IMR-90 (cell line): ENCODE data around the gene LIPM. TPM values are rescaled to one million over a fixed set of nuclear protein-coding genes. Genes with fewer than 3 reads are reported as not detected.
A peak's percentile ranks its signal among the peaks of the same experiment; 100 is the strongest.

Experiments used
- ATAC-seq: fragments of 200-7000 bp; cut with Tn5 transposase; 2 replicates; pipeline ENCODE4 v1.9.1; 2020; ENCODE audit warnings: low read depth, mild to moderate bottlenecking, moderate library complexity
- BruUV-seq: library from RNA; stranded (reverse); fragments of 400-500 nt; replicated peaks from 2 replicates; lab custom pipeline; 2021; lab: Mats Ljungman, UMichigan
- CTCF ChIA-PET: fragments of 300-600 bp; formaldehyde crosslinking; extraction: SDS; loops from one replicate; lab custom pipeline; 2021; ENCODE audit warnings: antibody characterized with exemption; lab: Yijun Ruan, JAX
- POLR2A ChIA-PET: fragments of 300-600 bp; sonication (Branson Sonifier 250); formaldehyde crosslinking; loops from one replicate; lab custom pipeline; 2022; ENCODE audit warnings: antibody characterized with exemption; ENCODE audit not compliant: unreplicated experiment; lab: Charles Lee
- DNase-seq: peaks from one replicate; pipeline ENCODE4 v3.0.0; 2013
- H2AFZ ChIP-seq: replicated peaks from 2 replicates; pipeline ENCODE3; 2013; ENCODE audit warnings: low read length, mild to moderate bottlenecking; ENCODE audit not compliant: poor library complexity
- H2AK5ac ChIP-seq: 2 replicates; pipeline ENCODE4 v1.6.1; 2013; ENCODE audit warnings: low read depth, low read length, inconsistent platforms
- H2AK9ac ChIP-seq: replicated peaks from 2 replicates; pipeline ENCODE3; 2013; ENCODE audit warnings: mild to moderate bottlenecking, low read depth, low read length, moderate library complexity; ENCODE audit not compliant: poor library complexity
- H2BK120ac ChIP-seq: 2 replicates; pipeline ENCODE4 v1.6.1; 2013; ENCODE audit warnings: low read depth, low read length, inconsistent platforms
- H2BK15ac ChIP-seq: 3 replicates; pipeline ENCODE4 v1.6.1; 2013; ENCODE audit warnings: low read depth, low read length, inconsistent platforms
- H2BK20ac ChIP-seq: 2 replicates; pipeline ENCODE4 v1.6.1; 2013; ENCODE audit warnings: low read depth, mild to moderate bottlenecking, inconsistent platforms, low read length, moderate library complexity
- H2BK5ac ChIP-seq: 2 replicates; pipeline ENCODE4 v1.6.1; 2013; ENCODE audit warnings: mild to moderate bottlenecking, low read depth, low read length, inconsistent platforms; ENCODE audit not compliant: poor library complexity, severe bottlenecking
- H3K14ac ChIP-seq: replicated peaks from 2 replicates; pipeline ENCODE4 v1.6.1; 2013; ENCODE audit warnings: low read depth, low read length, inconsistent platforms
- H3K18ac ChIP-seq: 2 replicates; pipeline ENCODE4 v1.6.1; 2013; ENCODE audit warnings: low read depth, low read length, control low read depth
- H3K23ac ChIP-seq: 2 replicates; pipeline ENCODE4 v1.6.1; 2013; ENCODE audit warnings: low read depth, low read length, inconsistent platforms
- H3K27ac ChIP-seq: 2 replicates; pipeline ENCODE4 v1.5.1; 2013; ENCODE audit warnings: mild to moderate bottlenecking, control low read depth, low read length; ENCODE audit not compliant: insufficient read depth
- H3K27me3 ChIP-seq: 2 replicates; pipeline ENCODE4 v1.6.1; 2013; ENCODE audit warnings: low read length; ENCODE audit not compliant: control insufficient read depth, insufficient read depth
- H3K36me3 ChIP-seq: 2 replicates; pipeline ENCODE4 v1.6.1; 2013; ENCODE audit warnings: low read length, mixed read lengths; ENCODE audit not compliant: control insufficient read depth, insufficient read depth
- H3K4ac ChIP-seq: 2 replicates; pipeline ENCODE4 v1.6.1; 2013; ENCODE audit warnings: low read depth, low read length, inconsistent platforms
- H3K4me1 ChIP-seq: 2 replicates; pipeline ENCODE4 v1.6.1; 2013; ENCODE audit warnings: low read length, mixed read lengths; ENCODE audit not compliant: control insufficient read depth, insufficient read depth
- H3K4me2 ChIP-seq: 2 replicates; pipeline ENCODE4 v1.6.1; 2013; ENCODE audit warnings: low read depth, mild to moderate bottlenecking, control low read depth, low read length, moderate library complexity
- H3K4me3 ChIP-seq: 2 replicates; pipeline ENCODE4 v1.5.1; 2013; ENCODE audit warnings: low read depth, mild to moderate bottlenecking, control low read depth, low read length, moderate library complexity; ENCODE audit not compliant: insufficient read depth
- H3K56ac ChIP-seq: 2 replicates; pipeline ENCODE4 v1.6.1; 2013; ENCODE audit warnings: low read length, inconsistent platforms; ENCODE audit not compliant: insufficient read depth; ENCODE audit errors: extremely low read depth
- H3K79me1 ChIP-seq, 2 experiments: 2 replicates each; pipeline ENCODE4 v1.6.1; 2013; ENCODE audit warnings: low read length in 2 of 2, inconsistent platforms in 1 of 2, low read depth in 1 of 2
- H3K9ac ChIP-seq: 2 replicates; pipeline ENCODE4 v1.6.1; 2013; ENCODE audit warnings: low read depth, low read length, control low read depth
- H3K9me1 ChIP-seq: 2 replicates; pipeline ENCODE4 v1.6.1; 2013; ENCODE audit warnings: low read length, inconsistent platforms; ENCODE audit not compliant: insufficient read depth
- H3K9me3 ChIP-seq: 2 replicates; pipeline ENCODE4 v1.6.1; 2013; ENCODE audit warnings: low read length; ENCODE audit not compliant: control insufficient read depth, insufficient read depth
- H4K20me1 ChIP-seq: 2 replicates; pipeline ENCODE4 v1.6.1; 2013; ENCODE audit warnings: low read length, inconsistent platforms; ENCODE audit not compliant: insufficient read depth
- H4K5ac ChIP-seq: 2 replicates; pipeline ENCODE4 v1.6.1; 2013; ENCODE audit warnings: mild to moderate bottlenecking, low read depth, low read length, control low read depth
- H4K8ac ChIP-seq, 2 experiments: 2 replicates each; pipeline ENCODE4 v1.6.1; 2013; ENCODE audit warnings: low read depth in 2 of 2, low read length in 2 of 2, control low read depth in 1 of 2, inconsistent platforms in 1 of 2
- H4K91ac ChIP-seq: 2 replicates; pipeline ENCODE4 v1.6.1; 2013; ENCODE audit warnings: low read depth, low read length, inconsistent platforms; ENCODE audit not compliant: insufficient read depth
- CEBPB ChIP-seq: IDR thresholded peaks from 2 replicates; pipeline ENCODE4 v1.6.1; 2012; ENCODE audit warnings: low read depth, low read length, improper control_type of control experiment
- CHD1 ChIP-seq: IDR thresholded peaks from 2 replicates; pipeline ENCODE4 v1.6.1; 2012; ENCODE audit warnings: low read depth, low read length, improper control_type of control experiment
- FOS ChIP-seq: fragments of 150-350 bp; IDR thresholded peaks from 2 replicates; pipeline ENCODE4 v1.6.1; 2016; ENCODE audit warnings: low read depth, low read length
- MAFK ChIP-seq: IDR thresholded peaks from 2 replicates; pipeline ENCODE4 v1.6.1; 2012; ENCODE audit warnings: low read depth, low read length, improper control_type of control experiment
- MAZ ChIP-seq: IDR thresholded peaks from 2 replicates; pipeline ENCODE4 v1.6.1; 2012; ENCODE audit warnings: low read depth, mild to moderate bottlenecking, low read length, improper control_type of control experiment, moderate library complexity, borderline replicate concordance
- POLR2A ChIP-seq: IDR thresholded peaks from 2 replicates; pipeline ENCODE4 v1.6.1; 2012; ENCODE audit warnings: mild to moderate bottlenecking, low read depth, low read length
- RAD21 ChIP-seq: IDR thresholded peaks from 2 replicates; pipeline ENCODE4 v1.6.1; 2012; ENCODE audit warnings: low read length, improper control_type of control experiment
- RCOR1 ChIP-seq: IDR thresholded peaks from 2 replicates; pipeline ENCODE4 v1.6.1; 2012; ENCODE audit warnings: mild to moderate bottlenecking, low read length, improper control_type of control experiment; ENCODE audit not compliant: insufficient replicate concordance
- dilution Hi-C: fragments of 300-500 bp; cut with HindIII; formaldehyde crosslinking; loops from one replicate; pipeline ENCODE4 v1.14.3; 2018; ENCODE audit warnings: low sequenced_read_pairs; ENCODE audit not compliant: unreplicated experiment
- in situ Hi-C: fragments of 300-500 bp; cut with MboI; formaldehyde crosslinking; loops from 3 replicates; pipeline ENCODE4 v1.14.3; 2019; ENCODE audit warnings: low sequenced_read_pairs, inconsistent platforms, mixed read lengths
- intact Hi-C: fragments of 100-400 bp; cut with micrococcal nuclease; formaldehyde crosslinking; loops from 2 replicates; pipeline ENCODE4 v1.10.0; 2022
- polyA plus RNA-seq, 3 experiments: library from polyadenylated mRNA; depleted of rRNA; stranded (reverse); fragments of >200 nt; gene quantifications; 2 replicates each; pipeline ENCODE4 v1.2.3, GENCODE V29; 2012; ENCODE audit warnings: low replicate concordance in 1 of 3
- total RNA-seq: library from RNA; depleted of rRNA; stranded (reverse); fragments of >200 nt; gene quantifications from 2 replicates; pipeline ENCODE4 v1.2.3, GENCODE V29; 2012; rRNA removed
- TF ChIP-seq, protein P1 (sequence below): fragments of 150-350 bp; IDR thresholded peaks from 2 replicates; pipeline ENCODE4 v1.6.1; 2016; ENCODE audit warnings: low read depth, mild to moderate bottlenecking, low read length, moderate library complexity, borderline replicate concordance

Gene LIPM
- total and polyA plus RNA-seq, 2 of the 4 experiments (the other 2 are of a cell fraction): not detected

GRCh38 chr10:88870089-88870488 is 67.6 kb downstream of the LIPM start:
- ChIA-PET CTCF (interaction anchor here (1.1 kb wide), 1 partner anchor 63 kb away, joined by 4 read pairs; no protein-coding TSS in a partner anchor), POLR2A (no interaction called here)
- H3K9me1 ChIP-seq: no peaks in the 10 kb centered on the region
- no TSS peak for BruUV-seq
- no peak overlapping the region for H3K27ac ChIP-seq
- H4K91ac ChIP-seq: no peak overlapping the region
- ATAC-seq (no peak), DNase-seq (no peak)
- no peaks in the 10 kb centered on the region for H3K27me3 ChIP-seq
- H4K20me1 ChIP-seq: no peaks in the 10 kb centered on the region
- H3K79me1 ChIP-seq: no peaks in the 10 kb centered on the region
- no peak overlapping the region for H3K18ac ChIP-seq
- no peak overlapping the region for H2BK120ac ChIP-seq
- no peaks in the 10 kb centered on the region for H3K4me1 ChIP-seq
- H3K56ac ChIP-seq: no peak overlapping the region
- no peak overlapping the region for H2AFZ ChIP-seq
- no peaks in the 10 kb centered on the region for H3K9me3 ChIP-seq
- peak overlapping the region; percentile 4; the same call in 1 of the 2 replicates for H4K5ac ChIP-seq
- TF ChIP-seq RAD21: no peak
- TF ChIP-seq, protein P1, sequence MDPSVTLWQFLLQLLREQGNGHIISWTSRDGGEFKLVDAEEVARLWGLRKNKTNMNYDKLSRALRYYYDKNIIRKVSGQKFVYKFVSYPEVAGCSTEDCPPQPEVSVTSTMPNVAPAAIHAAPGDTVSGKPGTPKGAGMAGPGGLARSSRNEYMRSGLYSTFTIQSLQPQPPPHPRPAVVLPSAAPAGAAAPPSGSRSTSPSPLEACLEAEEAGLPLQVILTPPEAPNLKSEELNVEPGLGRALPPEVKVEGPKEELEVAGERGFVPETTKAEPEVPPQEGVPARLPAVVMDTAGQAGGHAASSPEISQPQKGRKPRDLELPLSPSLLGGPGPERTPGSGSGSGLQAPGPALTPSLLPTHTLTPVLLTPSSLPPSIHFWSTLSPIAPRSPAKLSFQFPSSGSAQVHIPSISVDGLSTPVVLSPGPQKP: no peak
- no peak for TF ChIP-seq MAFK
- TF ChIP-seq FOS: no peak
- TF ChIP-seq CHD1: no peak
- TF ChIP-seq CEBPB: no peak
- no peak for TF ChIP-seq MAZ
- TF ChIP-seq RCOR1: no peak
- TF ChIP-seq POLR2A: no peak
- H3K4me2 ChIP-seq: peak overlapping the region; percentile 22
- H2BK5ac ChIP-seq: peak overlapping the region; percentile 5
- H3K36me3 ChIP-seq: no peaks in the 10 kb centered on the region
- no peak overlapping the region for H3K4me3 ChIP-seq
- H2AK9ac ChIP-seq: no peak overlapping the region
- no peak overlapping the region for H4K8ac ChIP-seq
- intact Hi-C loops: no loop called here
- H3K14ac ChIP-seq: no peak overlapping the region
- H2BK15ac ChIP-seq: no peak overlapping the region
- dilution Hi-C loops: no loop called here
- no peak overlapping the region for H3K23ac ChIP-seq
- no peak overlapping the region for H2BK20ac ChIP-seq
- H3K4ac ChIP-seq: no peak overlapping the region
- H2AK5ac ChIP-seq: no peak overlapping the region
- in situ Hi-C loops: no loop called here
- H3K9ac ChIP-seq: no peak overlapping the region

Other genes with a start within 250 kb of the LIPM start
- gene RNLS, start 219.4 kb upstream of the LIPM start, total RNA-seq: 4.2 and 7.0 TPM in 2 replicates
- gene RNLS, start 219.4 kb upstream of the LIPM start, polyA plus RNA-seq (2012; rRNA removed): 4.0 and 4.5 TPM in 2 replicates
- gene LIPJ, start 216.0 kb upstream of the LIPM start, total RNA-seq: not detected in 2 replicates
- not detected in 2 replicates for gene LIPJ, start 216.0 kb upstream of the LIPM start, polyA plus RNA-seq (2012; rRNA removed)
- gene LIPF, start 138.3 kb upstream of the LIPM start, total RNA-seq: not detected in 2 replicates
- gene LIPF, start 138.3 kb upstream of the LIPM start, polyA plus RNA-seq (2012; rRNA removed): not detected in 2 replicates
- not detected in 2 replicates for gene LIPK, start 96.5 kb upstream of the LIPM start, total RNA-seq
- gene LIPK, start 96.5 kb upstream of the LIPM start, polyA plus RNA-seq (2012; rRNA removed): not detected in 2 replicates
- gene LIPN, start 42.7 kb upstream of the LIPM start, total RNA-seq: not detected in 2 replicates
- not detected in 2 replicates for gene LIPN, start 42.7 kb upstream of the LIPM start, polyA plus RNA-seq (2012; rRNA removed)
- not detected in 2 replicates for gene ANKRD22, start 49.1 kb downstream of the LIPM start, total RNA-seq
- not detected in 2 replicates for gene ANKRD22, start 49.1 kb downstream of the LIPM start, polyA plus RNA-seq (2012; rRNA removed)
- gene STAMBPL1, start 77.5 kb downstream of the LIPM start, total RNA-seq: 28.1 and 32.8 TPM in 2 replicates
- gene STAMBPL1, start 77.5 kb downstream of the LIPM start, polyA plus RNA-seq (2012; rRNA removed): 26.8 and 30.6 TPM in 2 replicates
- 757 and 978 TPM in 2 replicates for gene ACTA2, start 150.0 kb downstream of the LIPM start, total RNA-seq
- 1,117 and 1,235 TPM in 2 replicates for gene ACTA2, start 150.0 kb downstream of the LIPM start, polyA plus RNA-seq (2012; rRNA removed)
- gene FAS, start 188.1 kb downstream of the LIPM start, total RNA-seq: 53.8 and 54.7 TPM in 2 replicates
- 31.1 and 34.3 TPM in 2 replicates for gene FAS, start 188.1 kb downstream of the LIPM start, polyA plus RNA-seq (2012; rRNA removed)